GM19438 (cell line): ENCODE data around the gene BTBD9.
"Not testable (repeated sequence)": the region's sequence is repeated elsewhere in the genome, so short reads cannot be mapped to it uniquely, and the experiment has no call there.

ENCODE experiments used
- ATAC-seq: cut with Tn5 transposase; IDR thresholded peaks from one replicate; pipeline ENCODE4 v1.9.1; 2021; ENCODE audit warnings: low read depth; ENCODE audit not compliant: unreplicated experiment

The BTBD9 gene

GRCh38 chr6:38354037-38354381, 285.7 kb downstream of the BTBD9 start:
- no peak for ATAC-seq

- no peak for ATAC-seq
Measured at GRCh38 chr6:38353310-38354036, 286.3 kb downstream of the BTBD9 start.

- ATAC-seq = no peak
Measured at GRCh38 chr6:38352636-38353035, 287.1 kb downstream of the BTBD9 start.

- ATAC-seq = no peak
Measured at GRCh38 chr6:38350942-38351341, 288.8 kb downstream of the BTBD9 start.

GRCh38 chr6:38350220-38350619, 289.5 kb downstream of the BTBD9 start:
- no peak for ATAC-seq

- no peak for ATAC-seq
Measured at GRCh38 chr6:38349795-38350194, 289.9 kb downstream of the BTBD9 start.

GRCh38 chr6:38349221-38349620, 290.5 kb downstream of the BTBD9 start:
- ATAC-seq = no peak

- ATAC-seq = no peak
Measured at GRCh38 chr6:38348371-38348770, 291.4 kb downstream of the BTBD9 start.

- not testable (repeated sequence) for ATAC-seq
Measured at GRCh38 chr6:38347829-38348228, 291.9 kb downstream of the BTBD9 start.

- ATAC-seq = no peak
Measured at GRCh38 chr6:38346291-38347079, 293.2 kb downstream of the BTBD9 start.

GRCh38 chr6:38345586-38345985, 294.1 kb downstream of the BTBD9 start:
- ATAC-seq = no peak

- ATAC-seq = no peak
Measured at GRCh38 chr6:38341496-38341895, 298.2 kb downstream of the BTBD9 start.

GRCh38 chr6:38339914-38340313, 299.8 kb downstream of the BTBD9 start:
- ATAC-seq = no peak

- no peak for ATAC-seq
Measured at GRCh38 chr6:38337819-38338465, 301.8 kb downstream of the BTBD9 start.

- no peak for ATAC-seq
Measured at GRCh38 chr6:38336922-38337321, 302.8 kb downstream of the BTBD9 start.

GRCh38 chr6:38326837-38327236, 312.9 kb downstream of the BTBD9 start:
- ATAC-seq = no peak

- ATAC-seq = no peak
Measured at GRCh38 chr6:38323216-38323615, 316.5 kb downstream of the BTBD9 start.

GRCh38 chr6:38322138-38322537, 317.6 kb downstream of the BTBD9 start:
- no peak for ATAC-seq

GRCh38 chr6:38320843-38321242, 318.9 kb downstream of the BTBD9 start:
- peak; percentile 51 for ATAC-seq

- ATAC-seq = no peak
Measured at GRCh38 chr6:38320358-38320757, 319.4 kb downstream of the BTBD9 start.
